Activated CD4-positive, alpha-beta T cell treated with anti-CD3 and anti-CD28 coated beads, Interleukin-2, amount 50 U/mL, for 24 hours (primary cell): Measurements from ENCODE around the gene HAX1.
"Not testable (repeated sequence)": the region's sequence is repeated elsewhere in the genome, so short reads cannot be mapped to it uniquely, and the experiment has no call there.

Experiments used
- DNase-seq, 2 donors: peaks; one replicate each; pipeline ENCODE4 v3.0.0-alpha.2; 2020; ENCODE audit warnings: low read depth in 1 of 2, low spot score in 1 of 2

The HAX1 gene

DNA sequence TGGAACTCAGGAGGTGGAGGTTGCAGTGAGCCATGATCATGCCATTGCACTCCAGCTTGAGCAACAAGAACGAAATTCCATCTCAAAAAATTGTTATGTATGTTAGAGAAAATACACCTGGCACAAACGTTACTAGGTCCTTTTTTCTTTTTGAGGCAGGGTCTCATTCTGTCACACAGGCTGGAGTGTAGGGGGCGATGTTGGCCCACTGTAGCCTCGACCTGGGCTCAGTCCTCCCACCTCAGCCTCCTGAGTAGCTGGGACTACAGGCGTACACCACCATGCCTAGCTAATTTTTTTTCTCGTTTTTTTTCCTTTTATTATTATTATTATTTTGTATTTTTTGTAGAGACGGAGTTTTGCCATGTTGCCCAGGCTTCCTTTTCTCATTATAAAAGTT lies 4.4 kb downstream of the HAX1 start:
- no peak for DNase-seq

DNA sequence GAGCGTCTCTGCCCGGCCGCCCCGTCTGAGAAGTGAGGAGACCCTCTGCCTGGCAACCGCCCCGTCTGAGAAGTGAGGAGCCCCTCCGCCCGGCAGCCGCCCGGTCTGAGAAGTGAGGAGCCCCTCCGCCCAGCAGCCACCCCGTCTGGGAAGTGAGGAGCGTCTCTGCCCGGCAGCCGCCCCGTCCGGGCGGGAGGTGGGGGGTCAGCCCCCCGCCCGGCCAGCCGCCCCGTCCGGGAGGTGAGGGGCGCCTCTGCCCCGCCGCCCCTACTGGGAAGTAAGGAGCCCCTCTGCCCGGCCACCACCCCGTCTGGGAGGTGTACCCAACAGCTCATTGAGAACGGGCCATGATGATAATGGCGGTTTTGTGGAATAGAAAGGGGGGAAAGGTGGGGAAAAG lies 15.2 kb downstream of the HAX1 start:
- not testable (repeated sequence) for DNase-seq

DNA sequence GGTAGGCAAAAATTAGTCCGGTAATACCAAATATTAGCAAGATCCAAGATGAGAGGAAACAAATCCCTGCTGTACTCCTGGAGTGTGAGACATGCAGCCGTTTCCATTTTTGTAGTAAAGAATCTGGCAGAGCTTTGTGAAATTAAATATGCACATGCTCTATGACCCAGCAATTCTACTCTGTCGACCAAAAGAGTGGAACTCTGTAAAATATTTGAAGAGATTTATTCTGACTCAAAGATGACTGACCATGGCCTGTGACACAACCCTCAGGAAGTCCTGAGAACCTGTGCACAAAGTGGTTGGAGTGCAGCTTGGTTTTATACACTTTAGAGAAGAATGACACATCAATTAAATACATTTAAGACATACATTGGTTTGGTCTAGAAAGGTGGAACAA lies 16.2 kb downstream of the HAX1 start:
- DNase-seq: no peak

DNA sequence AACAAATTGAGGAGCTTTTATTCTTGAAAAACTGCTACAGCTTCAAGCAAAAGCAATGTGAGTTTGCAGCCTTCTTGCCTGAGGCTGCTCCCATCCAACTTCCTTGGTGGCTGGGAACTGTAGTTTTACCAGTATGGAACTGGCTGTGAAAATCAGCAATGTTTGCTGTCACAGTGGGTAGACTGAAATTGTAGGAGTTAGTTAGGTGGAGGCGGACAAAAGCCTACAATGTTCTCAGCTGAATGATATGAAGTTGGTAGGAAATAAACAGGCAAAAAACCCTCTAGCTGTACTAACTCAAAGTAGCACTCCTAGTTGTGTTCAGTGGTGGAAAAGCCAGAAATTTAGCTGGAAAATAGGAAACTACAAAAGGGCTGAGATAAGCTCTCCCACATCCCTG lies 18.5 kb downstream of the HAX1 start:
- DNase-seq: no peak

DNA sequence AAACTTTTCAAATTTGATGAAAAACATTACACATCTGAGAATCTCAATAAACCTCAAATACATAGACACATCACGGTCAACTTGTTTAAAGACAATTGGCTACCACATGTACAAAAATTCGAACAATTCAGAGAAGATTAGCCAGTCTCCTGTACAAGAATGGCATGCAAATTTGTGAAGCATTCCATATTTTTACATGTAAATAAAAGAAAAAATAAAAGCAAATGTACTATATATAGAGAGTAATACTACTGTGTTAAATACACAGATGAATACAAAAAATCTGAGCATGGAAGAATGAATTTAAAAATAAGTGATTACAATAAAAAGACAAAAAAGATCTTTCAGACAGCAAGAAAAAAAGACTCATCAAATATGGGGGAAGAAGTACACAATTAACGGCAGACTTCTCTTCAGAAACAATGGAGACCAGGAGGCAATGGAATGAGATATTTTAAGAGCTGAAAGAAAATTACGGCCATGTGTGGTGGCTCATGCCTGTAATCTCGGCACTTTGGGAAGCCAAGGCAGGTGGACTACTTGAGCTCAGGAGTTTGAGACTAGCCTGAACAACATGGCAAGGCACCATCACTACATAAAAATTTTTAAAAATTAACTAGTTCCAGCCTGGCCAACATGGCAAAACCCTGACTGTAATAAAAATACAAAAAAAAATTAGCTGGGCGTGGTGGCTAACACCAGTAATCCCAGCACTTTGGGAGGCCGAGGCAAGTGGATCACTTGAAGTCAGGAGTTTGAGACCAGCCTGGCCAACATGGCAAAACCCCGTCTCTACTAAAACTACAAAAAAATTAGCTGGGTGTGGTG lies 23.2 kb downstream of the HAX1 start:
- DNase-seq: no peak

DNA sequence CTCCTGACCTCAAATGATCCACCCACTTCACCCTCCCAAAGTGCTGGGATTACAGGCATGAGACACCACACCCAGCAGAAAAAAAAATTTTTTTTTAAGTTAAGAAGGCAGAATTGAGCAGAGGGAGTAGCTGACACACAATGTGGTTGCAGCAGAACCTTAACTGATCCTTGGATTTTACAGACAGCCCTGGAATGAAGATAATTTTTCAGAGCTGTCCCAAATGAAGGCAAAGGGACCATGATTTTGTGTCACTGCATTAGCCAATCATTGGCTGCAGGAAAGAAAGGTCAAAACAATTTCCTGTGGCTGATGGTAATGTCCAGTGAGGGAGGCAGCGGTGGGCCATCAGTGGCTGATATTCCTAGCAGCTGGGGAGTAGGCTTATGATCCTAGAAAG lies 29.2 kb downstream of the HAX1 start:
- no peak for DNase-seq

DNA sequence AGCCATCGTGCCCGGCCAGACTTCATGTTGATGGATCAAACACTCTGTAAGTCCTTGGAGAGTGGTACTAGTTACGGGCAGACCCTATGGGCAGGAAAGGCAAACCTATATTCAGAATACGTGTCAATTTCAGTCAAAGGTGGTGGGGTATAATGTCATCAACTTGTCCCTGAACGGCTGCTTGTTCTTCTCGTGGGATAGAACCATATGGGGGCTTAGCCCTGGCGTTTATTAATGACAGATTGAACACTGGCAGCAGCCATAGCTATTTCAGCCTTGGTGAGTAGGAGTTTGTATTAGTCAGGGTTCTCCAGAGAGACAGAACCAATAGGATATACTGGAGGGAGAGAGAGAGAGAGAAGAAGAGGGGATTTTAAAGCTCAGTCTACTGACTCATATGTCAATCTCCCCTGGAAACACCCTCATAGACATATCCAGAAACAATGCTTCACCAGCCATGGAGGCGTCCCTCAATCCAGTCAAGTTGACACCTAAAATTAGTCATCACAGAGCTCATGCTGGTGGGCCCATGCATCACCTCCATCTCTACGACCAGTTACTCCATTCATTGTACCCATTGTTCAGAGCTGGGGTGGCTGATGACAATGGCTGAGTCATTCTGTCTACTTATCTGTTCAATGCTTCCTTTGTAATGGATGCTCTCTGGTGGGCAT lies 32.4 kb downstream of the HAX1 start:
- peak in 1 of 2 donors; percentile 39 for DNase-seq

DNA sequence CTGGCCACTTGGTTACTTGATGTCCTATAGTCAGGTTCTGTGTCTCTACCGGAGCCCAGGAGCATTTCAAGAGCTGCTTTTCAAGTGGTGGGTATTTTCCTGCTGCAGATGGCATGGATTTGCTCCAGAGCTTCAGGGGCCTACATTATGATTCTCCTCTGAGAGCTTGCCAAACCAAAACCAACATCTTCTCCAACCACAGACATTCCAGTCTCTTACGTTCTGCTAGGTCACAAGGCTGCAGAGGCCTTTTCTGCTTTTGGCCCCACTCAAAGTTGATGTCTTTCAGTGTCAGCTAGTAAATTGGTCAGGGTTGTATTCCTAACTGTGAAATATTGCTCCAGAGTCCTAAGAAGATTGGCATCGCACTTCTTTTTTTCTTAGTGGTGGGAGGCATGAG lies 33.7 kb downstream of the HAX1 start:
- DNase-seq: no peak

DNA sequence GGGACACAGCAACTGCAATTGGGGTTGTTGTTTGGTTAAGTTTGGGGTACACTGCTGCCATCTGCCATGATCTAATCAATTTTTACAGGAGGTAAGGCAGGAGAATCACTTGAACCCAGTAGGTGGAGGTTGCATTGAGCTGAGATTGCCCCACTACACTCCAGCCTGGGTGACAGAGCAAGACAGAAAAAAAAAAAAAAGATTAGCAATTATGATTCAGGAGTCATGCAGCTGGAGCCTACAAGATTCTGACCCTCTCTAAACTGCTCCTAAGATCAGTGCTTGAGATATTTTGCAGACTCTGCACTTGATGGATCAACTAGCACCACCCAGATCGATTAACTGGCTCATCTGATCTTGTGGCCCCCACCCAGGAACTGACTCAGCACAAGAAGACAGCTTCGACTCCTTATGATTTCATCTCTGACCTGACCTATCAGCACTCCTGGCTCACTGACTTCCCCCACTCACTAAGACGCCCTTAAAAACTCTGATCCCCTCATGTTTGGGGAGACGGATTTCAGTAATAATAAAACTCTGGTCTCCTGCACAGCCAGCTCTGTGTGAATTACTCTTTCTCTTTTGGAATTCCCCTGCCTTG lies 35.3 kb downstream of the HAX1 start:
- not testable (repeated sequence) for DNase-seq

DNA sequence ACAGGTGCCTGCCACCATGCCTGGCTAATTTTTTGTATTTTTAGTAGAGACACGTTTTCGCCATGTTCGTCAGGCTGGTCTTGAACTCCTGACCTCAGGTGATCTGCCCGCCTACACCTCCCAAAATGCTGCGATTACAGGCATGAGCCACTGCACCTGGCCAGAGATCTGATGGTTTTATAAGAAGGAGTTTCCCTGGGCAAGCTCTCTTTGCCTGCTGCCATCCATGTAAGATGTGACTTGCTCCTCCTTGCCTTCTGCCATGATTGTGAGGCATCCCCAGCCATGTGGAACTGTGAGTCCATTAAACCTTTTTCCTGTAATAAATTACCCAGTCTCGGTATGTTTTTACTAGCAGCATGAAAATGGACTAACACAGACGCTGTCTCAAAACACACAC lies 36.7 kb downstream of the HAX1 start:
- DNase-seq: not testable (repeated sequence)

DNA sequence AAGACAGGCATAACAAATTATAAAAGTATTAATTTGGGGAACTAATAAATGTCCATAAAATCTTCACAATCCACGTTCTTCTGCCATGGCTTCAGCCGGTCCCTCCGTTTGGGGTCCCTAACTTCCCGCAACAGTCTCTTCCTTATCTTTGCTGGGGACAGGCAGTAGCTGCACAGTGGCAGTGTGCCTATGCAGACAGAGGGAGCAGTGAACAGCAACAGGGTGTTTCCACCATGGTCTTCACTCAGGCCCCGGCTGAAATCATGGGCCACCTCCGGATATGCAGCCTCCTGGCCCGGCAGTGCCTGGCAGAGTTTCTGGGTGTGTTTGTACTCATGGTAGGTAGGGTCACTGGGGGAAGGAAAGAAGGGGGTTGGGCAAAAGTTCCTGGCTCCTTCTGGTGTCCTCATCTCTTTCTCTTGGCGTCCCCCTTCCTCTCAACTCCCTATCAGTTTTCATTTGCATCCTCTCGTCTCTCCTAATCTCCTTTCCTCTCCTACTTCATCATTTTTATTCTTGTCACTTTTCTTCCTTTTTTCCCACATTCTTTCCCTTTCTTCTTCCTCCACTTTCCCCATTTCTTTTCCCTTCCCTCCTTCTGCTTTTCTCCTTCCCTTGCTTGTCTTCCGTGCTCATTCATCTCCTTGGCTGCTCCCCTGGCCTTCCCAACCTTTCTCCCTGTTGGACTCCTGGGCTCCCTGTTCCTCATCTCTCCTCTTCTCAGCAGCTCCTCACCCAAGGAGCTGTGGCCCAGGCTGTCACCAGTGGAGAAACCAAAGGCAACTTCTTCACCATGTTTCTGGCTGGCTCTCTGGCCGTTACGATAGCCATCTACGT lies 40.0 kb downstream of the HAX1 start:
- DNase-seq: not testable (repeated sequence)

DNA sequence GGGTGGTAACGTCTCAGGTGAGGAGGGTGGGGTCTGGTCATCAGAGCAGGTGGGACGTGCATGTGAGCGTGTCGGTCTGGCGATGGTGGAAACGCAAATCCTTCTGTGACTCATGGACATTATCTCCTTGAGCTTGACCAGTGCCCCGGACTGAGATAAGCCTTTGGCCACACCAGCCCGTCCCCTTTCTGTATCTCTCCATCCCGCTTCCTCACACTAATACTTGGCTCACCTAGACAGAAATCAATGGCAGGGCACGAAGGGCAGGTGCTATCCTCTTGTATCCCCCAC lies 40.6 kb downstream of the HAX1 start:
- DNase-seq: no peak

DNA sequence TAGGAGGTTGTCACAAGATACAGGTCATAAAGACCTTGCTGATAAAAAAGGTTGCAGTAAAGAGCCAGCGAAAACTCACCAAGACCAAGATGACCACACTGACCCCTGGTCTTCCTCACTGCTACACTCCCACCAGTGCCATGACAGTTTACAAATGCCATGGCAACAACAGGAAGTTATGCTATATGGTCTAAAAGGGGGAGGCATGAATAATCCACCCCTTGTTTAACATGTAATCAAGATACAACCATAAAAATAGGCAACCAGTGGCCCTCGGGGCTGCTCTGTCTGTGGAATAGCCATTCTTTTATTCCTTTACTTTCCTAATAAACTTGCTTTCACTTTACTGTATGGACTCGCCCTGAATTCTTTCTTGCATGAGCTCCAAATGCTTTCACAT lies 41.8 kb downstream of the HAX1 start:
- DNase-seq: not testable (repeated sequence)

DNA sequence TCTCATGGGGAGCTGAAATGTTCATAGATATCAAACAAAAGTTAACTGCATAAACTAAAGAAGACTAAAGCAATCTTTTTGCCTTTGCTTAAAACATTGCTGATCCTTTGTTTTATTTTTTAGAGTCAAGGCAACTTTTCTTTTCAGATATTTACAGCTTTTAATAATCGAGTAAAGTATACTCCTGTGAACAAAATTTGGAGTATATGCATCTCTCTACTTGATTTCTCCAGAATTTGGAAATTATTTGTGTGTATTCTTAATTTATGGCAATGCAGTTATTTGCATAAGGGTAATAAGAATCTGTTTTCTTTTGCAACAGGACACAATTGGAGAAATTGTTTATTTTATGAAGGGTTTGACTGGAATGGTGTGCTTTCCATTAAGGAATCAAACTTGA lies 44.3 kb downstream of the HAX1 start:
- no peak for DNase-seq

DNA sequence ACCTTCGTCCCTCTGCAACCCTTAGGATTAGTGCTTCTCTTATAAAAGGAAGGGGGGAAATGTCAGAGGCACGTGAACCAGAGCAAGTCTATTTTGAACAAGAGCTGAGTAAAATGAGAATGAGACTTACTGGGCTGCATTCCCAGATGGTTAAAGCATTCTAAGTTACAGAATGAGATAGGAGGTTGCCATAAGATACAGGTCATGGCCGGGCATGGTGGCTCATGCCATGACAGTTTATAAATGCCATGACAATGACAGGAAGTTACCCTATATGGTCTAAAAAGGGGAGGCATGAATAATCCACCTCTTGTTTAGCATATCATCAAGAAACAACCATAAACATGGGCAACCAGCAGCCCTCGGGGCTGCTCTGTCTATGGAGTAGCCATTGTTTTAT lies 46.0 kb downstream of the HAX1 start:
- no peak for DNase-seq

DNA sequence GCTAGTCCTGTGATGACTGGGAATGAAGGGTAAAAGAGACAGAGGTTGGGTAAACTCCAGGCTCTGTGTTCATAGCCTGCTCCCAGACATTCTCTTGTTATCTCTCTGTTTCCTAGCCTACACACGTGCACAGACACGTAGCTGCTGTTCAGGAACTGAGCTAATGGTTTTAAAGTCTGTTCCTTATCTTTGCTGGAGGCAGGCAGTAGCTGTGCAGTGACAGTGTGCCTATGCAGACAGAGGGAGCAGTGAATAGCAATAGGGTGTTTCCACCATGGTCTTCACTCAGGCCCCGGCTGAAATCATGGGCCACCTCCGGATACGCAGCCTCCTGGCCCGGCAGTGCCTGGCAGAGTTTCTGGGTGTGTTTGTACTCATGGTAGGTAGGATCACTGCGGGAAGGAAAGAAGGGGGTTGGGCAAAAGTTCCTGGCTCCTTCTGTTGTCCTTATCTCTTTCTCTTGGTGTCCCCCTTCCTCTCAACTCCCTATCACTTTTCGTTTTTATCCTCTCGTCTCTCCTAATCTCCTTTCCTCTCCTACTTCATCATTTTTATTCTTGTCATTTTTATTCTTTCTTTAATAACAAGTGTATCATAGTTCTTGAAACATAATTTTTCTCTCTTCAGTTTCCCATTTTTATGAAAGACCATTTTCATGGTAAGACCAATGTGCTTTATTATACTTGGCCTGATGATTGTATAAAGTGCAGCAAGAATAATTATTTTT lies 48.6 kb downstream of the HAX1 start, which contains the start of gene AQP10:
TSS of gene AQP10 (plus strand) at position 212 of the 727 bp plus-strand sequence. CDS start at position 275, 63 bp downstream.
- no peak for DNase-seq

DNA sequence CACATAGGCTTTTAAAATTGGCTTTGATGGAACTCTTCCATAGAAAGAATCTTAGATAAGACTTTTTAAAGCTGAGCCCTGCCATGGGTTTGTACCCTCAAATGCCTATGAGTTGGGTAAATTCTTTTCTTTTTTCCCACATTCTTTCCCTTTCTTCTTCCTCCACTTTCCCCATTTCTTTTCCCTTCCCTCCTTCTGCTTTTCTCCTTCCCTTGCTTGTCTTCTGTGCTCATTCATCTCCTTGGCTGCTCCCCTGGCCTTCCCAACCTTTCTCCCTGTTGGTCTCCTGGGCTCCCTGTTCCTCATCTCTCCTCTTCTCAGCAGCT lies 49.1 kb downstream of the HAX1 start:
- DNase-seq: not testable (repeated sequence)

DNA sequence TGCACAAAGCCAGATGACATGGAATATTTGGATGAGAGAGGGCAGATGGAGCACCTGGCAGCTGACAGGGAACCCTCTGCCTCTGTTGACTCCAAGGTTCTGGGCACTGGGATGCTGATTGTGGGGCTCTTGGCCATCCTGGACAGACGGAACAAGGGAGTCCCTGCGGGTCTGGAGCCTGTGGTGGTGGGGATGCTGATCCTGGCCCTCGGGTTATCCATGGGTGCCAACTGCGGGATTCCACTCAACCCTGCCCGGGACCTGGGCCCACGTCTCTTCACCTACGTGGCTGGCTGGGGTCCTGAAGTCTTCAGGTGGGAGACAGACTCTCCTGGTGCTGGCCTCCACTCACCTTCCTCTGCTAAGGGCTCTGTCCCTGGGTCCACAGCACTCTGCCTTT lies 51.1 kb downstream of the HAX1 start:
- no peak for DNase-seq

DNA sequence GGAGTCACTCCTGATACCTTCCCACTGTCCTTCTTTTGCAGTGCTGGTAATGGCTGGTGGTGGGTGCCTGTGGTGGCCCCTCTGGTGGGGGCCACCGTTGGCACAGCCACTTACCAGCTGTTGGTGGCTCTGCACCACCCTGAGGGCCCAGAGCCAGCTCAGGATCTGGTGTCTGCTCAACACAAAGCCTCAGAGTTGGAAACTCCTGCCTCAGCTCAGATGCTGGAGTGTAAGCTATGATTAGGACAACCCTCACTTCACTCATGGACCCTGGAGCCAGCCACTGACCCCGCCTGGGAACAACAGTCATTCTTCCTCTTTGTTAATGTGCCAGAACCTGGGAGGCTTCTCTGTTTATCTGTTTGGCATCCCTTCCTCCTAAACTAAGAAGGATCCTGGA lies 51.8 kb downstream of the HAX1 start:
- no peak for DNase-seq

DNA sequence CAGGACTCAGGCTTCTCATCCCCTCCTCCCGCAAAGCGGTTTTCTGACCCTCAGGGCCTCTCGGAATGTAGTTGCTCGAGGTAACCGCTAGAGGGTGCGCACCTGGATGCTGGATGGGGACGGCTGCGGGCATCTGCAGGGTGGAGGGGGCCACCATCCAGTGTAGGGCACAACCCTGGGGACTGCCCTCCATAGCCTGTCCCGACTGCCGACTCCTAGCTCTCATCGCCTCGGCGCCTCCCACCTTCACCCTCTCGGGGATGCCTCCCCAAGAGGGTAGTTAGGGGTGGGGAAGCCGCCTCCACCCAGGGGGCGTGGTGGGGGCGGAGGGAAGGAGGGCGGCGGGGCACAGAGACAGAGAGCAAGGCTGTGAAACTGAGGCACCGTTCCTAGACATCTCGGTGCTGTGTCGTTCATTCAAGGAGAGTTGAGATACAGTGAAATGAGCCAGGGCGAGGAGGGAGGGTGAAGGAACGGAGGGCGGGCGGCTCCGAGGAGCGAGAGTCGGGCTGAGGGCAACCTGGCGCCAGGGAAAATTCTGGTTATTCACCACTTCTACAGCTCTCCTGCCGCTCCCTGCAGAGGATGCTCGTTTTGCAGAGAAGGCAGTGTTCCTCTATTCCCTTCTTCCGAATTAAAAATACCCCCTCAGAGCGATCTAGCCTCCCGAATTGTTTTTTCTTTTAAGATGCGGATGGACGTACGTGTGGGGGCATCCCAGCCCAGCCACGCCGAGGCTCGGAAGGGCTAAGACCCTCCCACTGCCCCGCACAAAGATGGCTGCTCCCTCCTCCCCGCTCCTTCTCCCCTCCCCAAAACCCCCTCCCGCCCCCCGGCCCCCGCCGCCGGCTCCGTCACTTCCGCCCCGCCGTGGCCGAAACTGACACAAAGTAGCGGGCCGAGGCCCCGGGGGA lies 52.5 kb downstream of the HAX1 start, which contains the start of gene ATP8B2:
TSS of gene ATP8B2 (plus strand) at position 857 of the 914 bp plus-strand sequence. CDS start 2,617 bp downstream, outside the sequence.
- peak; percentile 56 to 84 for DNase-seq
